ENCODE data around the gene ATP9B.

The ATP9B gene

DNA sequence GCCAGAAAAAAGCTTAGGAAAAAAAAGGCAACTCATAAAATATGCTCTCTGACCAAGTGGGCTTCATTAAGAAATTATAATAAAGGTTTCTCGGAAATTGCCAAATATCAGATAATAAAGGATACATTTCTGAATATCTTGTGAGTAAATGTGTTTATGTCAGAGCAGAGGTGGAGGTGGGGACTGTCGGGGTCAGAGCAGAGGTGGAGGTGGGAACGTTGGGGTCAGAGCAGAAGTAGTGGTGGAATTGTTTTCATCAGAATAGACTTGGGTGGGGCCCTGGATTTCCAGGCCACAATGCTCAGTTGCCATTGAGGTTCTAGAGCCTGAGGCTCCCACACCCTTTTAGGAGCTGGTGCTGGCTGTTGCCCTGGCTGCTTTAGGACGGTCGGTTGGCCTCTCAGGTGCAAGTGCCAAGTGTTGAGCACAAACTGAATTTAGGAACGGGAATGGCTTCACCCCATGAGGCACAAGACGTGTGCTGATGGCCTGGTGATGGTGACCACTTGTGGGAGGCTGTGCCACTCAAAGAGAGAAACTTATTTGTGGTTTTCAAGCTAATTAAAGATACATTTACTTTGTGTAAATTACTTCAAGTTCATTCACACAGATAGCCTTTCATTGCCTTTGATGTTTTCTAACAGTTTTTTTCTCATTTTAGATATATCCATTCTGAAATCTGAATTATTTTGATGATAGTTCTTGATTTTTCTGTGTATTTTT is 131.5 kb downstream of the ATP9B start:
- H3K4me3 ChIP-seq (ENCODE audit: low read length), result no peak overlapping the region
- TF ChIP-seq, protein P1, sequence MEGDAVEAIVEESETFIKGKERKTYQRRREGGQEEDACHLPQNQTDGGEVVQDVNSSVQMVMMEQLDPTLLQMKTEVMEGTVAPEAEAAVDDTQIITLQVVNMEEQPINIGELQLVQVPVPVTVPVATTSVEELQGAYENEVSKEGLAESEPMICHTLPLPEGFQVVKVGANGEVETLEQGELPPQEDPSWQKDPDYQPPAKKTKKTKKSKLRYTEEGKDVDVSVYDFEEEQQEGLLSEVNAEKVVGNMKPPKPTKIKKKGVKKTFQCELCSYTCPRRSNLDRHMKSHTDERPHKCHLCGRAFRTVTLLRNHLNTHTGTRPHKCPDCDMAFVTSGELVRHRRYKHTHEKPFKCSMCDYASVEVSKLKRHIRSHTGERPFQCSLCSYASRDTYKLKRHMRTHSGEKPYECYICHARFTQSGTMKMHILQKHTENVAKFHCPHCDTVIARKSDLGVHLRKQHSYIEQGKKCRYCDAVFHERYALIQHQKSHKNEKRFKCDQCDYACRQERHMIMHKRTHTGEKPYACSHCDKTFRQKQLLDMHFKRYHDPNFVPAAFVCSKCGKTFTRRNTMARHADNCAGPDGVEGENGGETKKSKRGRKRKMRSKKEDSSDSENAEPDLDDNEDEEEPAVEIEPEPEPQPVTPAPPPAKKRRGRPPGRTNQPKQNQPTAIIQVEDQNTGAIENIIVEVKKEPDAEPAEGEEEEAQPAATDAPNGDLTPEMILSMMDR (IDR thresholded peaks at IDR 0.05; ENCODE audit: insufficient read depth, low read depth, low read length, missing control alignments), result no peak
- DNase-seq (ENCODE audit: low read depth), result peak; percentile 55

DNA sequence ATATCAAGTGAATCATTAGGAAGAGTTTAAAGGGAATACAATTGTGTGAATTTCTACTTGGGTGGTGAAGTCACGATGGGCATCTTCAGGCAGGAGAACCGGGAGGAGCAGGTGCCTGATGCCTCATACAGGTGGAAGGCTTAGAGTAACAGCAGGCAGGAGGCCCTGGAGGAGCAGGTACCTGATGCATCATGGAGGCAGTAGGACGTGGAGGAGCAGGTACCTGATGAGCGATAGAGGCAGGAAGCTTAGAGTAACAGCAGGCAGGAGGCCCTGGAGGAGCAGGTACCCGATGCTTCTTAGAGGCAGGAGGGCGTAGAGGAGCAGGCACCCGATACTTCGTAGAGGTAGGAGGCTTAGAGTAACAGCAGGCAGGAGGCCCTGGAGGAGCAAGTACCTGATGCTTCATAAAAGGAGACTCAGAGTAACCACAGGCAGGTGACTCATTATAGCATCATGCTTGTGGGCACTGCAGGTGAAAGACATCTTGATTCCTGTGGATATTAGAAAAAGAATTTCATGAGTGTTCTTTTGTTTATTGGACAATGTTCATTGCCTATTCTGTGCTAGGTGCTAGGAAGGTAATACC is 133.9 kb downstream of the ATP9B start:
- H3K4me3 ChIP-seq (ENCODE audit: low read length), result no peak overlapping the region
- TF ChIP-seq, protein P1 (IDR thresholded peaks at IDR 0.05; ENCODE audit: insufficient read depth, low read depth, low read length, missing control alignments), result no peak
- DNase-seq (ENCODE audit: low read depth), result peak; percentile 91

DNA sequence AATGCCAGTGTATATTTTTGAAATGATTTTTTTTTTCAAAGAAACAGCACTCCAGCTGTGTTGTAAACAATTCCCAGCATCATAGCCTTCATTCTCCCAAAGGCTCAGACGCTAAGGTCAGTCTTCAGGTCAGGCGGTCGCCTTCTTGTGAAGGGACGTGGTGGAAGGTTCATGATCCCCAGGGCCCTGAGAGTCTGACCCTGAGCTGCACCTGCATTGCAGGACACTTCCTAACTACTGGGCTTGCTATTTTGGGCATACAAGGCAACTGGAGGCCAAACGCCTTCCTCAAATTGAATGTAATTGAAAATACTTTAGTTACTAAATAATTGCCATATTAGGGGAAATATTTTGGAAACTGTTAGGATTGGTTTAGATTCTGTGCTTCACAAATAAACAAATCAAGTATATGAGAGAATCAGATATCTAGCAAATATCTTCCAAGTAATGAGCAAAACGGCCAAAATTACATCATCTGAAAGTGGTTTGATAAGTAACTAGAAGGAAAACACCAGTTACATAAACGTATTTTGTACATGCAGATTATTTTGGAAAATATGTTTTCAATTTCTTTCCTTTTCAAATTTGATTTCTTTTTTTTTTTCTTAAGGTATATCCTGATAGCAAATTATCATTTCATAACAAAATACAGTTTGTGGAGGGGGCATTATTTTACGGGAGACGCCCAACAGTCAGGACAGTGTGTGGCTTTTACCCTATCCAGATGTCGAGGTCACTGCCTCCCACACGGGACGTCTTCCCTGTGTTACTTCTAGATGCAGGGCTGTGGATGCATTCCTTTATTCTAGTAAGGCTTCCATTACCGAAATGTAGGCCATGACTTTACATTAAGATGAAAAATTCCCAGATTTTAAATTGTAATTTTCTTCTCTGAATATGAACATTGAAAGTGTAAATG is 136.0 kb downstream of the ATP9B start:
- TF ChIP-seq, protein P1 (IDR thresholded peaks at IDR 0.05; ENCODE audit: insufficient read depth, low read depth, low read length, missing control alignments), result no peak
- no peak overlapping the region for H3K4me3 ChIP-seq (ENCODE audit: low read length)
- DNase-seq (ENCODE audit: low read depth), result no peak

DNA sequence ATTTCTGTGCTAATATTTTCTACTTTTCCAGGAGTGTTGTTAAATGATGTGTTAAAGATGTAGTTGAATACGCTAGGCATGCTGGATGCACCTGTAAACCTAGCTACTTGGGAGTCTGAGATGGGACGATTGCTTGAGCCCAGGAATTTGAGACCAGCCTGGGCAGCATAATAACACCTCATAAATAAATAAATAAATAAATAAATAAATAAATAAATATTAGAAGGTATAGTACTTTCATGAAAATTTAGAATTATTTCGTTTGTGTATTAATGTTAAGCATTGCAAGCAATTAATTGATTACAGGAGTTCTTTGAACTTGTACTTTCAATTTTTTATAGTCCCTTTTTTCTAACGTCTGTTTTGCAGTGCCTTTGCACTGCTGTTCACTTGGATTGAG is 137.2 kb downstream of the ATP9B start:
- TF ChIP-seq, protein P1 (IDR thresholded peaks at IDR 0.05; ENCODE audit: insufficient read depth, low read depth, low read length, missing control alignments), result no peak
- no peak for DNase-seq (ENCODE audit: low read depth)
- H3K4me3 ChIP-seq (ENCODE audit: low read length), result no peak overlapping the region

DNA sequence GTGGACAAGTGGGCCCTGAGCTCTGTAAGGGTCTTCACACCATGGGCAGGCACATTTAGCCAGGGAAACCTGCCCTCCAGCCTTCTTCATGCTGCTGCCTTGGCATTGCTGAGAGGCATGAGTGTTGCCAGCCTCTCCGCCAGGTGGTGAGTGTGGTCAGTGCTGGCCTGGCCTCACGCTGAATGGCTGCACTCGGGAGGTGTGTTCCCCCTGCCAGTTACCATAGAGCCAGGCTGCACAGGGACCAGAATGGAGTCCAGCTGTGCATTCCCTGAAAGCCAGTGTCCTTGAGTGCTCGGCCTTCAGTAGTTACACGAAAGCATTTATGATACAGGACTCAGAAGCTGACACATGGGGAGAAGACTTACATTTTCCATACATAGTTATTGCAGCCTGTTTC is 139.7 kb downstream of the ATP9B start:
- H3K4me3 ChIP-seq (ENCODE audit: low read length), result no peak overlapping the region
- no peak for DNase-seq (ENCODE audit: low read depth)
- TF ChIP-seq, protein P1 (IDR thresholded peaks at IDR 0.05; ENCODE audit: insufficient read depth, low read depth, low read length, missing control alignments), result no peak

DNA sequence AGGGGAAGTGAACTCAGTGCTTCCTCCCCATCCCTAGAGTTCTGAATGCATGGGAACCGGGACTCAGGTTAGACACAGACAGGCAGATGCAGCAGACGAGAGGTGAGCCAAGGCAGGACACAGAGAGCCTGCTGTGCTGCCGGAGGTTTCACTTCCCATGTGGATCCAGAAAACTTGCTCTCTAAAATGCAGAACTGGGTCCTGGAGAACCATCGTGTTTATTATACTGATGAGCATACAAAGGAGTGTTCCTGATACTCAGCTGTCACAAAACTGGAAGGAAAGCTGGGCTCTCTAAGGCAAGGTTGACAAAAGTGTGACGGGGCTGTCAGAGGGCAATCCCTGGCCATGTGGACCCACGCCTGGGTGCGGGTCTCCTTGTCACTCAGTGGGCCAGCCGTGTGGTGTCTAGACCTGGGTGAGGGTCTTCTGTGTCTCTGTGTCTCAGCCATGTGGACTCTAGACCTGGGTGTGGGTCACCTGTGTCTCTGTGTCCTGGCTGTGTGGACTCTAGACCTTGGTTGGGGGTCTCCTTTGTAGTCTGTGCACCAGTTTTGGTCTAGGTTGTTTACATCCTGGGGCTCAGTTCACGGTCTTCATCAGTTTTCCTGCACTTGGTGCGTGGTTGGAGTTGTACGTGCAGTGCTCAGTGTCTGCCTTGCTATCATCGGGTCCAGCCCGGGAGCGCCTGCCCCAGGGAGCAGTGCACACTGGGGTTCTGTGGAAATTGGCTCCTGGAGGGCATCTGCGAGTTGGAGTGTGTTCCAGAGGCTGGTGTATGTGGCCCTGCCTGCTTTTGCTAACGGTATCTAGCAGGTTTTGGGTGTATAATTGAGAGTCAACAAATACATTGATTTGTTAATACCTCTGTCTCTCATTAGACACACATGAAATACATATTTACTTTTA is 141.1 kb downstream of the ATP9B start:
- DNase-seq (ENCODE audit: low read depth), result no peak
- H3K4me3 ChIP-seq (ENCODE audit: low read length), result no peak overlapping the region
- TF ChIP-seq, protein P1 (IDR thresholded peaks at IDR 0.05; ENCODE audit: insufficient read depth, low read depth, low read length, missing control alignments), result no peak

Data from epithelial cell of esophagus (primary cell).